ENCODE data around the gene C14orf119. TPM values are rescaled to one million over a fixed set of nuclear protein-coding genes. Genes with fewer than 3 reads are reported as not detected.
"Not testable (repeated sequence)": the region's sequence is repeated elsewhere in the genome, so short reads cannot be mapped to it uniquely, and the experiment has no call there.

Gene C14orf119
- total RNA-seq, 2 donors from 2014 or later, result 47.0 to 53.8 TPM

DNA sequence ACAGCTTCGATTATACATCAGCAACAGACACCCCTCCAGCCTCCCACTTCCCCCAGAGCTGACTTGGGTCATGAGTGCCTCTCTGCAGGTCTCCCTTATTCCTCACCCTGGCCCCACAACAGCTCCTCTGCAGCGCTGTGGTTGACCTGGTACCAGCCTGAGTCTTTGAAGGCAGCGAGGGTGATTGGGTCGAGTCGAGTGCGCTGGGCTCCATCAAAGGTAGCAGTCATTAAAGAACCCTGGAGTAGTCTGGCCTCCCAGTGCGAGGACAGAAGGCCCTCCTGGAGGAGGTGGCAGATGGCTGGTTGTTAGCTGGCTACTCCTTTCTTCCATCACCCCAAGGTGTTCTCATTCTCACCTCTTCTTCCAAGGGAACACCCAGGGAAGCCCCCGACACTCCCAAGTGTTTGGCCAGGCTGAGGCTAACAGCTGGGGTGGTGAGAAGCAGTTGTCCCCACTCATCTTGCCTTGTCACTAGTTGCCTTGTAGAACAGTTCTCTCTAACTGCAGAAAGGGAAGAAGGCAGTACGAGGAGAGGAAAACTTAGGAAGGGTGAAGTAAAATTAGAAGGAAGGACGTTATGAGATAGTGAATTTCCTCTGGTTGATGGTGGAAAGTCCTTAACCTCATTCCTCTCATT lies 6.8 kb downstream of the C14orf119 start:
- ATAC-seq (peak; percentile 7), DNase-seq (no peak)
- intact Hi-C loops (cut with DNase I, micrococcal nuclease), result no loop called here

- DNase-seq (no peak), ATAC-seq (no peak)
- intact Hi-C loops (cut with DNase I, micrococcal nuclease), result no loop called here
Observed at GRCh38 chr14:23102801-23103200, 7.5 kb downstream of the C14orf119 start.

DNA sequence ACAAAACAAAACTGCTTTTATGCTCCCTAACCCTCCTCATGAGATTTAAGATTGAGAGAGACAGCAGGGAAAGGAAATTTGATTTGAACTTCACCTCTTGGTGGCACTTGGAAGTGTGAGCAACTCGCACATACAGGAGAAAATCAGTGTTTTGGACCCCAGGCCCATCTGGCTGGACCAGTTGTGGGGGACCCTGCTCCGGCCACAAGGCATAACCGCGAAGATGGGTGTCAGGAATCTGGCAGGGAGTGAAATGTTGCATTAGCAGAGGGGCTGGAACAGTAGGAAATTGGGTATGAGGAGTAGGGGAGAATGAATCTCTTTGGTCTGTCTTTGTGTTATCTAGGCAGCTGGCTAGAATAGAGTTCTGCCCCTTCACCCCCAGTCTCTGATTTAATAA lies 8.3 kb downstream of the C14orf119 start:
- intact Hi-C loops (cut with DNase I, micrococcal nuclease), result no loop called here
- ATAC-seq, result no peak

DNA sequence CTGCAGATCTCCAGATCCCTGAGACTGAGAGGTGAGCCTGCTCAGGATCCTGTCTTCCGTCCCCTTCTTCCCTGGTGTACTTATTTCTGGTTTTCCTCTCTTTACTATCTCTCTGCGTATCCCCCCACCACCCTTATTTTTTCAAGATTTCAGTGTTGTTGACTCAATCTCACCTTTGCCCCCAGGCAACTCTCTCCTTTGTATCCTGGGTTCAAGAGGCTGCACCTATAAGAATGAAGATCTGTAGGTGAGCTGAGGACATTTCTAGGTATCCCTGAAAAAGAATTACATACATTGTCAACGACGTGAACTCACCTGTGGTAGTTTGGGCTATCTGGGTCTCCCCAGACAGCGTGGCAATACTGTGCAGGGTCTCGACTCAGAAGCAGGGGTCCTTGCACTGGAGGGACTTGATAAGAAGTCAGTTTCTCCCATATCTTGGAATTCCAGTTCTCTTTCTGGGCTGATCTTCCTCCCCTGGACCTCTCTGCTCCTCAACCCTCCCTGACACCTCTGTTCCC lies 8.8 kb downstream of the C14orf119 start:
- no peak for ATAC-seq
- DNase-seq, result no peak
- intact Hi-C loops (cut with DNase I, micrococcal nuclease), result no loop called here

More for the DNA sequence above, 8.3 kb downstream of the C14orf119 start:
- DNase-seq, result no peak

DNA sequence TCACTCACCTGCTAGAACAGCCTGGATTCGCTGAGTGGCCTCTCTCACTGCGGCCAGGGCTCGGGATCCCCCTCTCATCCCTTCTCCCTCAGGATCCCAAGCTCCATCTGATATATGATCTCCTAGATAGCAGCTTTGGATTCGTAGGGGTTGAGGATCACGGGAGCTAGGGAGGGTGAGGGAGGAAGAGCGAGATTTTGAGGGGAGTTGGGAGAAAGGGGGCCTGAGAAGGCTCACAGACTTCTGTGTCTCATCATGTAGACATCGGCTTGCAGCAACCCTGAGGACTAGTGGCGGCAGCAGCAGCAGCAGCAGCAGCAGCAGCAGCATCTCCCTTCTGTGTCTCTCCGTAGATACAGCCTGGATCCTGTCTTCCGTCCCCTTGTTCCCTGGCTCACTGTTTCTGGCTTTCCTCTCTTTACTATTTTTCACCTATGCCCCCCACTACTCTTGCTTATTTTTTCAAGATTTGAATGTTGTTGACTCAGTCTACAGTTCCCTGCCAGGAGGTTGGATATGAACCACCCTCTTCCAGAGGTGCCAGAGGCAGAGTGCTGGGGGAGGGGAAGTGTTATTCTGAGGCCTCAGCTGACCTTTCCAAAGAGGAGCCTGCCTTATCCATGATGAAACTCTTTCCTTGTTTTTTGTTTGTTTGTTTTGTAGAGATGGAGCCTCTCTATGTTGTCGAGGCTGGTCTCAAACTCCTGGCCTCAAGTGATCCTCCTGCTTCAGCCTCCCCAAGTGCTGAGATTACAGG lies 9.5 kb downstream of the C14orf119 start, which contains the start of gene CIROP:
CIROP (minus strand) TSS at position 399 of the 757 bp plus-strand sequence; CDS start at position 330, 69 bp downstream.
- intact Hi-C loops (cut with DNase I, micrococcal nuclease), result no loop called here
- DNase-seq, result no peak
- no peak for ATAC-seq

DNA sequence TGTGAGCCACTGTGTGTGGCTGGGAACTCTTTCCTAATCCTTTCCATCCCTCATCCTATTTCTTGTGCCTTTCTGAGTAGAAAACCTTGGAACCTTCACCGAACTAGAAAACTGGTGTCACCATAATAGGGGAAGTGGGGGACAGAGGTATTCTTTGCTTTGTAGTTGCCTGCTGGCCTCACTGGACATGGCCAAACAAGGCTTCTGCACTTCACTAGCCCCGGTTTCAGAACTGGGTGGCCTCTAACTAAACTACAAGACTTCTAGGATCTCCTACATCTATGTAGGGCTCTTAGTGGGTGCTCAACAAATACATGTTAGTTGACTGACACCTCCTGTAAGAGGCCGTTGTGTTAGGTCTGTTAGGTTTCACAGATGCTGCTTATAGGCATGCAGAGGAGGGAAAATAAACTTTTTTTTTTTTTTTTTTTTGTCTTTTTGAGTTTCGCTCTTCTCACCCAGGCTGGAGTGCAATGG lies 10.1 kb downstream of the C14orf119 start:
- intact Hi-C loops (cut with DNase I, micrococcal nuclease), result no loop called here
- ATAC-seq (no peak), DNase-seq (no peak)

DNA sequence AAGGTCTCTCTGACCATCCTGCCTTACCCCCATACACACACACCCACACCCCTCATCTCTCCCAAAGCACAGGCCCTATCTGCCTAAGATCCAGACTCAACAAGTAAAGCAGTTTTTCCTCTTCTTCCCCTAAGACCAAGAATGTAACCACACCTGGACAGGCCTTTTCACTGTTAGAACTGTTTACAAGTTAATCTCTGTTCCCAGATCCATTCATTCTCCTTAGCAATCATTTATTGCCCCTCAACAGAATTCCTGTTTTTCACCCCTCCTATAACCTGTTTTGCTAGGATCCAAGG lies 11.4 kb downstream of the C14orf119 start:
- DNase-seq (no peak), ATAC-seq (no peak)
- intact Hi-C loops (cut with DNase I, micrococcal nuclease), result no loop called here

GRCh38 chr14:23107620-23108019 lies 12.3 kb downstream of the C14orf119 start:
- ATAC-seq; intact Hi-C loops (cut with DNase I, micrococcal nuclease); DNase-seq: not testable (repeated sequence)

DNA sequence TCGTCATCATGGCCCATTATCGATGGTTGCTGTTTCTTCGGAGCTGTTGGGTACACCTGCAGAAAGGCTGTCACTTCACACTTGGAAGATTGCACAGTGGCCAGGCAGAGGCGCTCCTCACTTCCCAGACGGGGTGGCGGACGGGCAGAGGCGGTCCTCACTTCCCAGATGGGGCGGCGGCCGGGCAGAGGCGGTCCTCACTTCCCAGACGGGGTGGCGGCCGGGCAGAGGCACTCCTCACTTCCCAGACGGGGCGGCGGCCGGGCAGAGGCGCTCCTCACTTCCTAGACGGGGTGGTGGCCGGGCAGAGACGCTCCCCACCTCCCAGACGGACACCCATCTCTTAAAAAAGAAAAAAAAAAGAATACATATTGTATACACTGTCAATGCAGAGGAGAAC lies 12.9 kb downstream of the C14orf119 start:
- DNase-seq; ATAC-seq; intact Hi-C loops (cut with DNase I, micrococcal nuclease): not testable (repeated sequence)

DNA sequence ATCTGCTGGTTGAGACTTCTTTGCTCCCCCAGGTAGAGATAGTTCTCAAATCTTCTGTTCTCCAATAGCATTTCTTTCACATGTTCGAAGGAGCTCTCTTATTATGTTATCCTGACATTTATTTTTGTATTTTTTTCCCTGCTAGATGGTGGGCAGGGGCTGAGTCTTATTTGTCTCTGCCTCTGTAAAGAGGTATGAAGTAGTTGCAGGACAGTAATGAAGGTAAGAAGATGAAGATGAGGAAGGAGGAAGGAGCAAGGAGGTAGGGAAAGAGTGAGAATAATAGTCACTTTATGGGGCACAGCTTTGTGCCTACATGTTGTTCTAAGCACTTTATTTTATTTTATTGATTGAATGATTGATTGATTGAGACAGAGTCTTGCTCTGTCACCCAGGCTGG lies 14.5 kb downstream of the C14orf119 start:
- intact Hi-C loops (cut with DNase I, micrococcal nuclease), result no loop called here
- no peak for ATAC-seq
- DNase-seq, result no peak

DNA sequence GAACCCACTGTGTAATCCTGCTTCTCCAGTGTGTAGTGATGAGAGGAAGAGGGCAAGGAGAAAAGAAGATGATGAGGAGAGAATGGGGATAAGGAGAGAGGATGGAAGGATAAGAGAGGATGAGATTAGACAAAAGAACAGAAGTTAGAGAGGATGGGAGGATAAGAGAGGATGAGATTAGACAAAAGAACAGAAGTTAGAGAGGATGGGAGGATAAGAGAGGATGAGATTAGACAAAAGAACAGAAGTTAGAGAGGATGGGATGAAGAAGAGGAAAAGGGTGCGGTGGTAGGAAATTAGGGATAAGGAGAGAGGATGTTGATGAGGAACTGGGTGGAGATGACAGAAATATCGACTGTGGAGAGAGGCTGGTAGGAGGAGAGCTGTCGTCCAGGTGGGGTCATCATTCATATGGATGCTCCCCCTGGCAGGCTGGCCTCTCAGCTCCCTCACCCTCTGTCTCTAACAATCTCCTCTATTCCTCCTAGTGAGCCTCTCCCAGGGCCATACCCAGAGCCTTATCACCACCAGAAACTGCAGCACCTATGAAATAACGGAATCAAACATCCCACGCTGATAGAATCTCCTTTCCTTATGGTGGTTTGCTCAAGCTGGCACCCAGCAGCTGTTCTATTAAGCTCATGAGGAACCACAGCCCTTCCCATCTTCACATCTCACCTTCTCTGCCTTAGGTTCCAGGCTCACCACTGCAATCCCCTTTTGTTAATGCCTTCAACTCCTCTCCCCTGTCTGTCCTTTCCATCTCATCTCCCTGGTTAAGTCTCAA lies 15.5 kb downstream of the C14orf119 start:
- ATAC-seq, result no peak
- intact Hi-C loops (cut with DNase I, micrococcal nuclease), result no loop called here
- DNase-seq, result no peak

DNA sequence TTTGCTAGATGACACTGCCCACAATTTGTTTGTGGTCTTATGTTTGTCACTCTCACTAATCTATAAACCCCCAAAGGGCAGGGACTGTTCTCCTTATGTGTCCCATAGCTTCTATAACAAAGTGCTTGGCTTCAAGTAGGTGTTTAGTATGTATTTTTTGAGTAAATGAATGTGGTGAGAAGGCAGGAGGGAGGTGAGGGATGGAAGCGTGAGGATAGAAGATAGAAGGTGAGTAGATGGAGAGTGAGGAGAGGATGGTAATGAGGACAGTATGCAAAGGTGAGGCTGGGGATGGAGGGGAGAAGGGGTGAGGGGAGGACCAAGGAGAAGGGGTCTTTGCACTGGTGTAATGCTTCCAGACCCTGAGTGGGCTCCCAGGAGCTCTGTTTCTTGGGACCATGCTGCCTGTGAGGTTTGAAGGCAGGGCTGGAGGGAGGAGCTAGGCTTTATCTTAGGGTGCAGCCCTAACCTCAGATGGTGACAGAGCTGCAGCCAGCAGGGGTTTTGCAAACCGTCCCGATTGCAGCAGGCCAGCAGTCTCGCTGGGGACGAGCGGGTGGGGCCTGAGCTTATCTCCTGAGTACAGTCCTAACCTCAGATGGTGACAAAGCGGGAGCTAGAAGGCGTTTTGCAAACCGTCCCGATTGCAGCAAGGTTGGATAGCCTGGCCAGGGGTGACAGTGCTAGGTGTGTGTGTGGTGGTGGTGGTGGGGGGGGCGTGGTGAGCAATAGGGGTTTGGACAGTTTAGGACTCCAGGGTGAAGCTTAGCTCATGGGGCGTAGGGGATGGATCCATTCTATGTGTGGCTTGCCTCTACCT lies 17.3 kb downstream of the C14orf119 start:
- intact Hi-C loops (cut with DNase I, micrococcal nuclease), result no loop called here
- DNase-seq (no peak), ATAC-seq (no peak)

- ATAC-seq (no peak), DNase-seq (no peak)
- intact Hi-C loops (cut with DNase I, micrococcal nuclease), result no loop called here
Observed at GRCh38 chr14:23113431-23114119, 18.3 kb downstream of the C14orf119 start.

- DNase-seq (no peak), ATAC-seq (no peak)
- intact Hi-C loops (cut with DNase I, micrococcal nuclease), result no loop called here
Observed at GRCh38 chr14:23114120-23114458, 18.8 kb downstream of the C14orf119 start.

- ATAC-seq (no peak), DNase-seq (no peak)
- intact Hi-C loops (cut with DNase I, micrococcal nuclease), result no loop called here
Observed at GRCh38 chr14:23114669-23115038, 19.3 kb downstream of the C14orf119 start.

GRCh38 chr14:23115039-23115731 lies 19.9 kb downstream of the C14orf119 start:
- DNase-seq, result no peak

DNA sequence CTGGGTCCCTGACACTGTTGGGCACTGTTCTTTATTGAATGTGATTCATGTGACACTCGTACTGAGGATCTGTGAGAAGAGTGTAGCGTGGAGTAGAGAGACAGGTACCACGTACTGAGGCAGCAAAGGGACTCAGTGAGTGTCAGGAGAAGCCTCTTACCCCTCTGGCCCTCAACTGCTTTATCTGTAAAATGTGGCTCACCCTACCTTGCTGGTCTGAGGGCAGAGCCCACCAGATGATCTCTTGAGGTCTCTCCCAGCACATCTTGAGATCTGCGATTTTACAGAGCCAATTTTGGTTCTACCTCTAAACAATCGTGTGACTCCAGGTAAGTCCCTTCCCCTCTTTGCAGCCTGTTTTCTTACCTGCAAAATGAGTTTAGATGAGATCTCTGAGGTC lies 20.6 kb downstream of the C14orf119 start:
- ATAC-seq, result no peak

More at GRCh38 chr14:23115039-23115731, 19.9 kb downstream of the C14orf119 start:
- ATAC-seq, result no peak
- intact Hi-C loops (cut with DNase I, micrococcal nuclease), result no loop called here

More for the DNA sequence above, 20.6 kb downstream of the C14orf119 start:
- no peak for DNase-seq
- intact Hi-C loops (cut with DNase I, micrococcal nuclease), result no loop called here
